Dendritic cell treated with granulocyte-macrophage colony-stimulating factor and Interleukin-4, amounts not matched to agents 40 ng/mL and 50 ng/mL, for 4 days (primary cell): ENCODE measurements around the gene SLC22A7.

ENCODE experiments used
- H3K27ac Mint-ChIP-seq: one replicate; pipeline ENCODE4 v1.8.0; 2022; ENCODE audit warnings: mild to moderate bottlenecking, mixed read lengths
- H3K27me3 Mint-ChIP-seq: one replicate; pipeline ENCODE4 v1.8.0; 2022; ENCODE audit warnings: mild to moderate bottlenecking, mixed read lengths
- H3K36me3 Mint-ChIP-seq: one replicate; pipeline ENCODE4 v1.8.0; 2022; ENCODE audit warnings: low read depth, mixed read lengths
- H3K4me1 Mint-ChIP-seq: one replicate; pipeline ENCODE4 v1.8.0; 2022; ENCODE audit warnings: low read depth, mixed read lengths
- H3K4me3 Mint-ChIP-seq: one replicate; pipeline ENCODE4 v1.8.0; 2022; ENCODE audit warnings: mild to moderate bottlenecking, moderate library complexity, mixed read lengths
- H3K9me3 Mint-ChIP-seq: one replicate; pipeline ENCODE4 v1.8.0; 2022; ENCODE audit warnings: mixed read lengths
- intact Hi-C: fragments of 100-400 bp; cut with micrococcal nuclease; formaldehyde crosslinking; loops from one replicate; pipeline ENCODE4 v1.15.0; 2022

The SLC22A7 gene

DNA sequence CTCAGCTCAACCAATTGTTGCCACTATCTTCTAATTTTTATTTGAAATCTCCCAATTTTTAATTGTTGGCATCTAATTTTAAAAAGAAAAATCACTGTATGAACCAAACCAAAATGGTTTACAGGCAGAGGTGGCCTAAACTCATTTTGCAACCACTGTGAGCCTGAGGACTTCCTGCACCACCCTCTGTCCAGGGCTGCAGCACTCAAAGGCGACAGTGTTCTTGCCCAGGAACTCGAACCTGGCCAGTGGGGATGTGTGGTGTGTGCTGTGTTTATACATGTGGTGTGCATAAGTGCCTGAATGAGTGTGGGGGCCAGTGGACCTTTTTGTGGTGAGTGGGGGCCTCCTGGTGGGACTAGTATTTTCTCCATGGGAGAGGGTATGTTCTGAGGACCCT, 24.4 kb upstream of the SLC22A7 start:
- H3K9me3 Mint-ChIP-seq: no peaks in the 10 kb centered on the region

DNA sequence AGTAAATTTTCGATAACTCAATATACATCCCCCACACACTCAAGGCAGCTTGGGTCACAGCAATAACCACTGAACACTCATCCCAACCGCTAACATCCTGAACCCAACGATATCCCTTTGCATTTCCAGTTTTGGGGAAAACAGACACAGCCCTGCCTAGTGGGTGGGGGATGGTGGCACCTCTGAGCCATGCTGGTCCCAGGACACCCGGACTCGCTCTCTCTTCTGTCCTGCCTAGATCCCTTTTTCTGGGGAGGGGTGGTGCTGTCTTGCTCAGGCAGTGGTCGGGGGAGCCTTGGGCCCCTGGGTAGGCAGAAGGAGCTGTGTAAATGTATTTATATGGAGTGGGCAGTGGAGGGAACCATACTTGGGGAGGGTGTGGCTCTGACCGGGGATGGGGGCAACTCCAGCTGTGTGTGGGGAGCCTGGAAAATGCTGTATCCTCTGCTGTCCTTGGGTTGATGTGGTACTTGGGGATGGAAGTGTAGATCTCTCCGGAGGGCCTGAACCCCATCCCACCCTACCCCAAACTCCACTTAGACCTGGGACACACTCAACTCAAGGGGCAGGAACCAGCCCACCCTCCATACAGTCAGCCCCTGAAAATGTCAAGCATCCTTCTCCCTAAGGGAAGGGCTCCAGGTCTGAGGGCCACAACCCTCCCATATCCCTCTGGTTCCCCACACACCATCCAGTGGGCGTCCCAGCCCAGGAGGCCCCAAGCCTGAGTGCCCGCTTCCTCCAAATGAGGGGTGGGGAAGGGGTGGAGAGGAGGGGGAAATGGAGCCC, 23.7 kb upstream of the SLC22A7 start:
- peaks cover 94% of the 10 kb centered on the region for H3K27me3 Mint-ChIP-seq

More for the DNA sequence above, 24.4 kb upstream of the SLC22A7 start:
- Mint-ChIP-seq H3K27ac (no peak overlapping the region), H3K27me3 (peaks cover 94% of the 10 kb centered on the region), H3K4me3 (no peak overlapping the region), H3K36me3 (no peaks in the 10 kb centered on the region), H3K4me1 (peaks cover 29% of the 10 kb centered on the region)
- intact Hi-C loops: no loop called here

GRCh38 chr6:43274916-43275597, 23.0 kb upstream of the SLC22A7 start:
- Mint-ChIP-seq H3K27me3 (peaks cover 94% of the 10 kb centered on the region), H3K36me3 (no peaks in the 10 kb centered on the region), H3K9me3 (no peaks in the 10 kb centered on the region), H3K4me3 (peak overlapping the region; percentile 50), H3K4me1 (peaks cover 19% of the 10 kb centered on the region), H3K27ac (no peak overlapping the region)
- intact Hi-C loops: no loop called here

More for the DNA sequence above, 23.7 kb upstream of the SLC22A7 start:
- intact Hi-C loops: no loop called here
- no peaks in the 10 kb centered on the region for H3K36me3 Mint-ChIP-seq
- no peaks in the 10 kb centered on the region for H3K9me3 Mint-ChIP-seq
- peak overlapping the region; percentile 35 for H3K4me3 Mint-ChIP-seq
- H3K4me1 Mint-ChIP-seq: peaks cover 23% of the 10 kb centered on the region
- no peak overlapping the region for H3K27ac Mint-ChIP-seq

- H3K27me3 Mint-ChIP-seq: peaks cover 91% of the 10 kb centered on the region
- H3K4me1 Mint-ChIP-seq: peaks cover 19% of the 10 kb centered on the region
- H3K9me3 Mint-ChIP-seq: no peaks in the 10 kb centered on the region
- H3K4me3 Mint-ChIP-seq: peak overlapping the region; percentile 50
- intact Hi-C loops: no loop called here
- H3K36me3 Mint-ChIP-seq: no peaks in the 10 kb centered on the region
- no peak overlapping the region for H3K27ac Mint-ChIP-seq
Observed at GRCh38 chr6:43275801-43276576, 22.1 kb upstream of the SLC22A7 start.

GRCh38 chr6:43276577-43277305, 21.3 kb upstream of the SLC22A7 start:
- intact Hi-C loops: no loop called here
- H3K36me3 Mint-ChIP-seq: no peaks in the 10 kb centered on the region

DNA sequence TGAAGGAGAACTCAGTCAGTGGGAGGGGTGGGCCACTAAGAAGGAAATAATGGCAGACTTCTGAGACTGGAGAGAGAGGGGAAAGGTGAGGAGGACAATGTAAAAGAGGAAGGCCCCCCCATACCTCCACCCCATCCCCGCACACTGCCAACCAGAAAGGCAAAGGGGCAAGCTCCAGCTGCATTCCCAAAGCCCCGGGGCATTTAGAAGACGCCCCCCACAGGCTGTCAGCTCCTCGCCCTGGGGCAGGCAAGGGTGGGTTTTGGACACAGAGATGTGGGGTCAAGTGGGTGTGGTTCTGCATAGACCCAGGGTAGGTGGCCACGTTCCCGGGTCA, 20.8 kb upstream of the SLC22A7 start:
- H3K4me1 Mint-ChIP-seq: peaks cover 19% of the 10 kb centered on the region
- no peaks in the 10 kb centered on the region for H3K36me3 Mint-ChIP-seq
- no peak overlapping the region for H3K4me3 Mint-ChIP-seq
- H3K27me3 Mint-ChIP-seq: peaks cover 93% of the 10 kb centered on the region
- no peaks in the 10 kb centered on the region for H3K9me3 Mint-ChIP-seq
- intact Hi-C loops: no loop called here
- no peak overlapping the region for H3K27ac Mint-ChIP-seq

More at GRCh38 chr6:43276577-43277305, 21.3 kb upstream of the SLC22A7 start:
- Mint-ChIP-seq H3K4me3 (peak overlapping the region; percentile 43), H3K9me3 (no peaks in the 10 kb centered on the region), H3K27me3 (peaks cover 93% of the 10 kb centered on the region), H3K4me1 (peaks cover 19% of the 10 kb centered on the region), H3K27ac (no peak overlapping the region)

GRCh38 chr6:43277643-43278523, 20.2 kb upstream of the SLC22A7 start:
- Mint-ChIP-seq H3K27ac (no peak overlapping the region), H3K36me3 (no peaks in the 10 kb centered on the region), H3K4me3 (no peak overlapping the region), H3K9me3 (no peaks in the 10 kb centered on the region), H3K27me3 (peaks cover 91% of the 10 kb centered on the region), H3K4me1 (peaks cover 23% of the 10 kb centered on the region)
- intact Hi-C loops: no loop called here

- Mint-ChIP-seq H3K4me1 (peaks cover 24% of the 10 kb centered on the region), H3K9me3 (no peaks in the 10 kb centered on the region), H3K27ac (no peak overlapping the region), H3K36me3 (no peaks in the 10 kb centered on the region), H3K4me3 (no peak overlapping the region), H3K27me3 (peaks cover 88% of the 10 kb centered on the region)
- intact Hi-C loops: no loop called here
Observed at GRCh38 chr6:43278524-43279078, 19.5 kb upstream of the SLC22A7 start.

- peaks cover 86% of the 10 kb centered on the region for H3K27me3 Mint-ChIP-seq
- no peaks in the 10 kb centered on the region for H3K9me3 Mint-ChIP-seq
- no peaks in the 10 kb centered on the region for H3K36me3 Mint-ChIP-seq
- no peak overlapping the region for H3K27ac Mint-ChIP-seq
- peaks cover 13% of the 10 kb centered on the region for H3K4me1 Mint-ChIP-seq
- H3K4me3 Mint-ChIP-seq: no peak overlapping the region
- intact Hi-C loops: no loop called here
Observed at GRCh38 chr6:43280234-43280633, 17.8 kb upstream of the SLC22A7 start.

DNA sequence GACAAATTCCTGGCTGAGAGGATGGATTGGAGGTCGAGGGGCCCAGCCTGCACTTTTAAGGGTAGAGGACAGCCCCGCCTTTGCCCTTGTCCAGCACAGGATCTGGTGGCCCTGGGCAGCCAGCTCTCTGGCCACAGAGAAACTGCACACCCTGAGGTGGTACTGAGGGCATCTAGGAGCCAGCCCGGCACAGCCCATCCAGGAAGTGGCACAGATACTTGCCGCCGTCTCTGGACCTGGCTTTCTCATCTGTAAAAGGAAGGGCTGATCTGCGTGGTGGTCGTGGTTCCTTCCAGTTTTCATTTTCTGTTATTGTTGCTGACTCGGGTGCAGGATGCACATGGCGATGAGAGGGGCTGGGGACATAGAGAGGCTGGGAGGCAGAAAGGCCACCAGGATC, 16.0 kb upstream of the SLC22A7 start:
- H3K4me3 Mint-ChIP-seq: no peak overlapping the region
- intact Hi-C loops: no loop called here
- peaks cover 5% of the 10 kb centered on the region for H3K4me1 Mint-ChIP-seq
- peaks cover 85% of the 10 kb centered on the region for H3K27me3 Mint-ChIP-seq
- no peaks in the 10 kb centered on the region for H3K36me3 Mint-ChIP-seq
- no peaks in the 10 kb centered on the region for H3K9me3 Mint-ChIP-seq
- H3K27ac Mint-ChIP-seq: no peak overlapping the region

DNA sequence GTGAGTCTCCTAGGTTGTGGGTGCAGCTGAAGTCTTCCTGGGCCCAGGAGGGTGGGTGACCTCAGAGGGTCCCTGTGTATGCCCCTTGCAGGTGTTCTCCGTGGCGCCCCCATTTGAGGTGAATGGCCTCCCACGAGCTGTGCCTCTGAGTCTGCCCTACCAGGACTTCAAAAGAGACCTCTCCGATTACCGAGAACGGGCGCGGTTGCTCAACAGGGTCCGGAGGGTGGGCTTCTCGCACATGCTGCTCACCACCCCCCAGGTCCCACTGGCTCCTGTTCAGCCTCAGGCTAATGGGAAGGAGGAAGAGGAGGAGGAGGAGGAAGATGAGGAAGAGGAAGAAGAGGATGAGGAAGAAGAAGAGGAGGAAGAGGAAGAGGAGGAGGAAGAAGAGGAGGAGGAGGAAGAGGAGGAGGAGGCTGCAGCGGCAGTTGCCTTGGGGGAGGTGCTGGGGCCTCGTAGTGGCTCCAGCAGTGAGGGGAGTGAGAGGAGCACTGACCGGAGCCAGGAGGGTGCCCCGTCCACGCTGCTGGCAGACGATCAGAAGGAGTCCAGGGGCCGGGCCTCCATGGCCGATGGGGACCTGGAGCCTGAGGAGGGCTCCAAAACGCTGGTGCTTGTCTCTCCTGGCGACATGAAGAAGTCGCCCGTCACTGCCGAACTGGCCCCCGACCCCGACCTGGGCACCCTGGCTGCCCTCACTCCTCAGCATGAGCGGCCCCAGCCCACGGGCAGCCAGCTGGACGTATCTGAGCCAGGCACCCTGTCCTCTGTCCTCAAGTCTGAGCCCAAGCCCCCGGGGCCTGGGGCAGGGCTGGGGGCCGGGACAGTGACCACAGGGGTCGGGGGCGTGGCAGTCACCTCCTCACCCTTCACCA, 15.2 kb upstream of the SLC22A7 start:
- H3K27me3 Mint-ChIP-seq: peaks cover 82% of the 10 kb centered on the region
- H3K9me3 Mint-ChIP-seq: no peaks in the 10 kb centered on the region
- intact Hi-C loops: no loop called here
- no peak overlapping the region for H3K27ac Mint-ChIP-seq
- H3K36me3 Mint-ChIP-seq: no peaks in the 10 kb centered on the region
- H3K4me3 Mint-ChIP-seq: no peak overlapping the region
- peaks cover 5% of the 10 kb centered on the region for H3K4me1 Mint-ChIP-seq

- Mint-ChIP-seq H3K4me3 (no peak overlapping the region), H3K27ac (no peak overlapping the region), H3K27me3 (peaks cover 78% of the 10 kb centered on the region), H3K36me3 (no peaks in the 10 kb centered on the region), H3K9me3 (no peaks in the 10 kb centered on the region), H3K4me1 (peaks cover 5% of the 10 kb centered on the region)
- intact Hi-C loops: no loop called here
Observed at GRCh38 chr6:43283514-43283901, 14.6 kb upstream of the SLC22A7 start.
